ENCODE measurements around the gene UBASH3A. TPM values are rescaled to one million over a fixed set of nuclear protein-coding genes. Genes with fewer than 3 reads are reported as not detected.

UBASH3A gene
- total RNA-seq, 2 donors from 2014 or later: 0.12 TPM; not detected in 1

- H3K4me1 ChIP-seq: no peaks in the 10 kb centered on the region
- no peak overlapping the region for H3K4me3 ChIP-seq
- H3K27ac ChIP-seq: no peak overlapping the region
- no peaks in the 10 kb centered on the region for H3K36me3 ChIP-seq
- no peaks in the 10 kb centered on the region for H3K27me3 ChIP-seq
- no peak for DNase-seq (ENCODE audit: low spot score)
- H3K9me3 ChIP-seq: no peaks in the 10 kb centered on the region
- no peak for TF ChIP-seq CTCF (IDR thresholded peaks at IDR 0.05)
Measured at GRCh38 chr21:42373196-42373907, 30.4 kb upstream of the UBASH3A start.

GRCh38 chr21:42373908-42374455 lies 29.7 kb upstream of the UBASH3A start:
- Histone ChIP-seq H3K36me3 (no peaks in the 10 kb centered on the region), H3K9me3 (no peaks in the 10 kb centered on the region), H3K4me1 (no peaks in the 10 kb centered on the region), H3K4me3 (no peak overlapping the region), H3K27me3 (no peaks in the 10 kb centered on the region), H3K27ac (no peak overlapping the region)
- no peak for DNase-seq (ENCODE audit: low spot score)
- TF ChIP-seq CTCF (IDR thresholded peaks at IDR 0.05): no peak

GRCh38 chr21:42374457-42374856 lies 29.2 kb upstream of the UBASH3A start:
- H3K4me1 ChIP-seq: no peaks in the 10 kb centered on the region
- no peak for DNase-seq (ENCODE audit: low spot score)
- no peaks in the 10 kb centered on the region for H3K36me3 ChIP-seq
- H3K27me3 ChIP-seq: no peaks in the 10 kb centered on the region
- no peak overlapping the region for H3K27ac ChIP-seq
- H3K9me3 ChIP-seq: no peaks in the 10 kb centered on the region
- TF ChIP-seq CTCF (IDR thresholded peaks at IDR 0.05): no peak
- no peak overlapping the region for H3K4me3 ChIP-seq

- H3K9me3 ChIP-seq: no peaks in the 10 kb centered on the region
- H3K27ac ChIP-seq: no peak overlapping the region
- H3K4me3 ChIP-seq: no peak overlapping the region
- no peaks in the 10 kb centered on the region for H3K27me3 ChIP-seq
- H3K4me1 ChIP-seq: no peaks in the 10 kb centered on the region
- no peak for DNase-seq (ENCODE audit: low spot score)
- H3K36me3 ChIP-seq: no peaks in the 10 kb centered on the region
- TF ChIP-seq CTCF (IDR thresholded peaks at IDR 0.05): no peak
Measured at GRCh38 chr21:42374864-42375499, 28.7 kb upstream of the UBASH3A start.

- no peaks in the 10 kb centered on the region for H3K27me3 ChIP-seq
- TF ChIP-seq CTCF (IDR thresholded peaks at IDR 0.05): no peak
- no peak overlapping the region for H3K4me3 ChIP-seq
- no peaks in the 10 kb centered on the region for H3K4me1 ChIP-seq
- no peaks in the 10 kb centered on the region for H3K36me3 ChIP-seq
- no peak for DNase-seq (ENCODE audit: low spot score)
- no peaks in the 10 kb centered on the region for H3K9me3 ChIP-seq
- no peak overlapping the region for H3K27ac ChIP-seq
Measured at GRCh38 chr21:42375506-42375905, 28.2 kb upstream of the UBASH3A start.

Data from right atrium auricular region (tissue), 2 donors.